ENCODE measurements around the gene CDK18. TPM values are rescaled to one million over a fixed set of nuclear protein-coding genes. Genes with fewer than 3 reads are reported as not detected.

The CDK18 gene
- total RNA-seq, 1 donor from 2014 or later: 36.6 TPM

- peak; percentile 37 for DNase-seq
- intact Hi-C loops (cut with DNase I): no loop called here
Measured at GRCh38 chr1:205538235-205538840, 33.9 kb downstream of the CDK18 start.

DNA sequence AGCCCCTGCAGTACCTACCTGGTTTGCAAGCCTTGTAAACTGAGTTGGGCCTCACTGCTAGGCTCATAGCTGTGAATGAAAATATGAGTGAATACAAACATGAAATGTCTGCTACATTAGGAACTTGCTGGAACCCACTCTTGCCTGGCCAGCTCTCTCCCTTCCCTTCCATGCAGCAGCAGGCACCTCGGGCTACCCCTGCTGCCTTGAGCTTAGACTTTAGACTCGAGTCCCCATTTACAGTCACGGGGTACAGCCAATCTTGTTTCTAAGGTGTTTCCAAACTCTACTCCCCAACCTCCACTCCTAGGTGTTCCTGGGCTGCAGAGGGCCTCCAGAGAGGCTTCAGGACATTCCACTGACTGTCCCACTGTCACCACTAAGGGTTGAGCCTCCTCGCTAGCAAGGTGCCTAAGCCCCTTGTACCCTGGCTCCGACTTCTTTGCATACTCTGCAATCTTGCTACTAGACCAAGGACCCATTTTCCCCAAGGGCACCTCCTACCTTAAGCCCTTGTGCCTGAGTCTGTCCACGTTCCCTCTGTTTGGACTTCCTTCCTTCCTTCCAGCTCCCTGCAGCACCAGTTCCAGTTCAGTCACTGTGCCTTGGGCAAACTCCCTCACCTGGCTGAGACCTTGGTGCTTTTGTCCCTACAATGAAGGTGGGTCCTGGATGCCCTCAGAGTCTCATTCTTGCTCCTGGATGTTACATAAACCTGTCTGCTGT is 36.9 kb downstream of the CDK18 start:
- no peaks in the 10 kb centered on the region for H3K9me3 ChIP-seq
- no peaks in the 10 kb centered on the region for H3K27me3 ChIP-seq (ENCODE audit: low read depth)
- TF ChIP-seq CTCF (IDR thresholded peaks at IDR 0.05): no peak

More at GRCh38 chr1:205538235-205538840, 33.9 kb downstream of the CDK18 start:
- no peaks in the 10 kb centered on the region for H3K9me3 ChIP-seq
- no peaks in the 10 kb centered on the region for H3K36me3 ChIP-seq
- peak overlapping the region; percentile 33 for H3K27ac ChIP-seq
- ATAC-seq: peak in 1 of 2 donors; percentile 14
- no peaks in the 10 kb centered on the region for H3K27me3 ChIP-seq (ENCODE audit: low read depth)
- H3K4me3 ChIP-seq: no peak overlapping the region
- no peak for TF ChIP-seq CTCF (IDR thresholded peaks at IDR 0.05)
- peaks cover 39% of the 10 kb centered on the region for H3K4me1 ChIP-seq

DNA sequence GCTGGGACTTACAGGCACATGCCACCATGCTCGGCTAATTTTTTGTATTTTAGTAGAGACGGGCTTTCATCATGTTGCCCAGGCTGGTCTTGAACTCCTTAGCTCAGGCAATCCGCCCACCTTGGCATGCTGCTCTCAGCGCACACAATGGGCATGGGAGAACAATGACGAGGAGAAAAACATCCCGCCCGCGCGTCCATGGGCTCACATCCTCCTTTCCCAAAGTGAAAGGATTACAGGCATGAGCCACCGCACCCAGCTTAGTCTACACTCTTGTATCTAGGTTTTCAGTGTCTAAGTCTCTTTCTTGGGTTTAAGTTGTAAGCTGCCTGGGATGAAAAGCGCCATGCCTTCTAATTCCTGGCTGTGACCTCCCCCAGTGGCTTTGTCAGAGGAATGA is 37.9 kb downstream of the CDK18 start:
- H3K9me3 ChIP-seq: no peaks in the 10 kb centered on the region
- no peak overlapping the region for H3K4me3 ChIP-seq
- no peak for TF ChIP-seq CTCF (IDR thresholded peaks at IDR 0.05)
- no peak for DNase-seq
- intact Hi-C loops (cut with DNase I): no loop called here
- H3K27ac ChIP-seq: peak overlapping the region; percentile 83
- no peak for ATAC-seq
- H3K27me3 ChIP-seq (ENCODE audit: low read depth): no peaks in the 10 kb centered on the region
- H3K36me3 ChIP-seq: no peaks in the 10 kb centered on the region
- peaks cover 39% of the 10 kb centered on the region for H3K4me1 ChIP-seq

More for the DNA sequence above, 36.9 kb downstream of the CDK18 start:
- DNase-seq (no peak), ATAC-seq (no peak)
- H3K4me3 ChIP-seq: no peak overlapping the region
- H3K36me3 ChIP-seq: no peaks in the 10 kb centered on the region
- intact Hi-C loops (cut with DNase I): no loop called here
- H3K27ac ChIP-seq: no peak overlapping the region
- H3K4me1 ChIP-seq: peaks cover 49% of the 10 kb centered on the region

DNA sequence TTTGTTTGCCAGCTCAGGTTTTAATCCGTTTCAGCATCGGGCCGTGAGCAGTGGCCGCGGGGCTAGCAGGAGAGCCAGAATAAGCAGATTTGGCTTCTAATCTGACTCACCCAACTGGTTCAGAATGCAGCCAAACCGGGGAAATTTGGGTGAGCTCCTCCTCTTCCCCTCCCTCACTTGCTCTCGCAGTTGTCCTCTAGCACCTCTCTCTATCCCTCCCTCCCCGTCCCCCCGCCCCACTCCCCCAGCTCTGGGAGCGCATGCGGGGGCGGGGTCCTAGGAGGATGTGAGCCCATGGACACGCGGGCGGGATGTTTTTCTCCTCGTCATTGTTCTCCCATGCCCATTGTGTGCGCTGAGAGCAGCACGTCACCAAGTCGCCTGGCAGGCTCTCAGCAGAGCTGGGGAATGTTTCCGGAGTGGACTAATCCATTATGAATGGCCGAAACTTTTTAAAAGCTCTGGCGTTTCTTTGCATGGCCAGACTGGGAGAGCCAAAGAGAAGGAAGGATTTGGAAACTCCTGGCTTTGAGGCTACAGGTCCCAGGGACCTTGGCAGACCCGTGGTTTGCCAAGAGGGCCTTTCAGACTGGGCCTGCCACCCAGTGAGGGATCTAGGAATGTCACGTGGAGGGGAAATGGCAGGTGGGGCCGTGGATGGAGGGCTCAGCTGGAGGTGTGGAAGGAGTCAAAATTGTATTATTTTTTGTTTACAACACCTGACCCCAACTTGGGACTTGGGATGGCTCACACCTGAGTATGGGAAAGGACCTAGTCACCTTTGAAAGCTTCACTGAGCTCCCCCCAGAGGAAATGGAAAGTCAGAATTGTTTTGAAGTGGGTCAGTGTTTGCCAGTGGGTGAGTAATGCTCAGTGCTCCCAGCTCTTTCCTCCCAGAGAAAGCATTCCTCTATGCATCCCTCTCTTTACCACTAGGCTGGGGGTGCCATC is 39.2 kb downstream of the CDK18 start:
- H3K4me3 ChIP-seq: peak overlapping the region; percentile 31
- no peaks in the 10 kb centered on the region for H3K36me3 ChIP-seq
- peaks cover 32% of the 10 kb centered on the region for H3K4me1 ChIP-seq
- ATAC-seq (peak; percentile 92 to 93), DNase-seq (peak; percentile 86)
- TF ChIP-seq CTCF (IDR thresholded peaks at IDR 0.05): no peak
- no peaks in the 10 kb centered on the region for H3K27me3 ChIP-seq (ENCODE audit: low read depth)
- H3K9me3 ChIP-seq: no peaks in the 10 kb centered on the region
- peak overlapping the region; percentile 83 for H3K27ac ChIP-seq
- intact Hi-C loops (cut with DNase I): no loop called here

Measured in lower lobe of right lung (tissue), 2 donors.